Measurements from ENCODE around the gene KRTAP5-3. TPM values are rescaled to one million over a fixed set of nuclear protein-coding genes. Genes with fewer than 3 reads are reported as not detected.
"Not testable (repeated sequence)": the region's sequence is repeated elsewhere in the genome, so short reads cannot be mapped to it uniquely, and the experiment has no call there.

Gene KRTAP5-3
- total RNA-seq, 1 donor from 2014 or later: not detected

DNA sequence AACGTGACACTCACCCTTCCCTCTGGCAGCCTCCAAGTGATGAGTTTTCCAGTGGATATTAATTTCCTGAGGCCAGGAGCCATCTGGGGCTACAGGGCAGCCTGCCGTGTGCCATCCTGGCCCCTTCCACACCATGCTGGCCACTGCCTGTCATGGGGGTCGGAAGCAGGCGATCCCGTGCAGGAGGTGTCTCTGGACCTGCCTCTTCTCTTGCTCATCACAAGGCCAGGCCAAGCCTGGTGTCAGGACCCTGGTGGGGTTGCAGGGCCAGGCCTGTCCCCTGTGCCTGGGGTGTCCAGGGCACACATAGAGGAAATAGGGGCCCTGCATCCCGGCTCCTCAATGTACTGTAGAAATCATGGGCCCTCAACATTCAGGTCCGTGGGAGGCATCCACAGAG is 3.6 kb downstream of the KRTAP5-3 start:
- Mint-ChIP-seq H3K4me1 (ENCODE audit: unreplicated experiment) (no peaks in the 10 kb centered on the region), H3K27ac (ENCODE audit: unreplicated experiment) (no peak overlapping the region), H3K4me3 (ENCODE audit: unreplicated experiment) (no peak overlapping the region), H3K36me3 (ENCODE audit: unreplicated experiment) (no peaks in the 10 kb centered on the region), H3K9me3 (ENCODE audit: unreplicated experiment) (no peaks in the 10 kb centered on the region), H3K27me3 (ENCODE audit: unreplicated experiment) (peaks cover 63% of the 10 kb centered on the region)
- no peak for DNase-seq (ENCODE audit: extremely low spot score, unreplicated experiment)
- TF ChIP-seq, protein P1, sequence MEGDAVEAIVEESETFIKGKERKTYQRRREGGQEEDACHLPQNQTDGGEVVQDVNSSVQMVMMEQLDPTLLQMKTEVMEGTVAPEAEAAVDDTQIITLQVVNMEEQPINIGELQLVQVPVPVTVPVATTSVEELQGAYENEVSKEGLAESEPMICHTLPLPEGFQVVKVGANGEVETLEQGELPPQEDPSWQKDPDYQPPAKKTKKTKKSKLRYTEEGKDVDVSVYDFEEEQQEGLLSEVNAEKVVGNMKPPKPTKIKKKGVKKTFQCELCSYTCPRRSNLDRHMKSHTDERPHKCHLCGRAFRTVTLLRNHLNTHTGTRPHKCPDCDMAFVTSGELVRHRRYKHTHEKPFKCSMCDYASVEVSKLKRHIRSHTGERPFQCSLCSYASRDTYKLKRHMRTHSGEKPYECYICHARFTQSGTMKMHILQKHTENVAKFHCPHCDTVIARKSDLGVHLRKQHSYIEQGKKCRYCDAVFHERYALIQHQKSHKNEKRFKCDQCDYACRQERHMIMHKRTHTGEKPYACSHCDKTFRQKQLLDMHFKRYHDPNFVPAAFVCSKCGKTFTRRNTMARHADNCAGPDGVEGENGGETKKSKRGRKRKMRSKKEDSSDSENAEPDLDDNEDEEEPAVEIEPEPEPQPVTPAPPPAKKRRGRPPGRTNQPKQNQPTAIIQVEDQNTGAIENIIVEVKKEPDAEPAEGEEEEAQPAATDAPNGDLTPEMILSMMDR (IDR thresholded peaks at IDR 0.05): no peak

DNA sequence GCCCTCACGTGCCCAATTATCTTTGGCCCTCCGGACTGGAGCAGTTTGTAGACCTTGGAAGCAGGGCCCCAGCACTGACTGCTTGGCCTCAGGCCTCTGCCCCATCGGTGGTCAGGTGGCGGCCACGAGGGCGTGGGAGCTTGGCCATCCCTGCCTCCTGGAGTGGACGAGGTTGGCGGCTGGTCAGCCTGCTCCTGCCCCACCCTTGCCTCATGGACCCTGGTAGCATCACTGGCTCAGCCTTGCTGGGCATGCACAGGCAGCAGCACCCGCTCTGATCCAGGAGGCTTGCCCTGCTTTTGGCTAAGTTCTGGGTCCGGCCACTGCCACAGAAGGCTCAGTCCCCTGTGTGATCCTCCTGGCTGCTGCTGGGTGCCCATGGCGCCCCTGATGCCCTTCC is 4.1 kb downstream of the KRTAP5-3 start:
- Mint-ChIP-seq H3K27me3 (ENCODE audit: unreplicated experiment) (peaks cover 68% of the 10 kb centered on the region), H3K4me3 (ENCODE audit: unreplicated experiment) (no peak overlapping the region), H3K4me1 (ENCODE audit: unreplicated experiment) (no peaks in the 10 kb centered on the region), H3K27ac (ENCODE audit: unreplicated experiment) (no peak overlapping the region), H3K36me3 (ENCODE audit: unreplicated experiment) (no peaks in the 10 kb centered on the region), H3K9me3 (ENCODE audit: unreplicated experiment) (no peaks in the 10 kb centered on the region)
- DNase-seq (ENCODE audit: extremely low spot score, unreplicated experiment): no peak
- TF ChIP-seq, protein P1 (IDR thresholded peaks at IDR 0.05): no peak

DNA sequence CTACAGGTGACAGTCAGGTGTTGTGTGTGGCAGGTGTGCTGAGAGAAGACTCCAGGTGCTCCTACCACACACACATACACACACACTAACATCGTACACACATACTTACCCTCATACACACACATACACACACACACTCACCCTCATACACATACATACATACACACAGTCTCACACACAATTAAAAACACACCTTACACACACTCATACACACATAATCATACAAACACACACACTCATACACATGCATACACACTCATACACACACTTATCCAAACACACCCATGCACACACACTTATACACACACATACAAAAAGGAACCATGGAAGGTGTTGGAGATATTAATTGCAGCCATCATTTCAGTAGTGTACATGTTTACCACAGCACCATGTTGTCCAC is 4.6 kb downstream of the KRTAP5-3 start:
- TF ChIP-seq, protein P1 (IDR thresholded peaks at IDR 0.05): no peak
- Mint-ChIP-seq H3K27ac (ENCODE audit: unreplicated experiment) (no peak overlapping the region), H3K9me3 (ENCODE audit: unreplicated experiment) (no peaks in the 10 kb centered on the region), H3K4me1 (ENCODE audit: unreplicated experiment) (no peaks in the 10 kb centered on the region), H3K36me3 (ENCODE audit: unreplicated experiment) (no peaks in the 10 kb centered on the region), H3K4me3 (ENCODE audit: unreplicated experiment) (no peak overlapping the region), H3K27me3 (ENCODE audit: unreplicated experiment) (peaks cover 71% of the 10 kb centered on the region)
- DNase-seq (ENCODE audit: extremely low spot score, unreplicated experiment): no peak

DNA sequence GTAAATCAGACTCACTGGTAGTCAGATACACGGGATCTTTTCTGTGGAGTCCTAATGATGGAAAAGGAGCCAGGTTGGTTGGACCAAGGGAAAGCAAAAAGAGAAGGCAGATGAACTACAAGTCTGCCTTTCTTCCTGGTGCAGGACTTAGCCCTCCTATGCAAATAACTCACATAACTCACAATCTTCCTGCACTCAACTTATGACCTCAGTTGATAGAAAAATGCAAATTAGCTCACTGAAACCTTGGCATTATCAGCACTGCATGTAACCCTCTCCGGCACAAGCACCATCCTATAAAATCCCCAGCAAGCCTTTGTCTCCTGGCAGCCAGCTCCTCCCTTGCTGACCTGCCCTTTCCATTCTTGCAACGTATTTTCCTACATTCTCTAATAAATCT is 6.6 kb downstream of the KRTAP5-3 start:
- not testable (repeated sequence) for H3K36me3 Mint-ChIP-seq (ENCODE audit: unreplicated experiment); H3K27ac Mint-ChIP-seq (ENCODE audit: unreplicated experiment); H3K4me3 Mint-ChIP-seq (ENCODE audit: unreplicated experiment); H3K9me3 Mint-ChIP-seq (ENCODE audit: unreplicated experiment); DNase-seq (ENCODE audit: extremely low spot score, unreplicated experiment); H3K4me1 Mint-ChIP-seq (ENCODE audit: unreplicated experiment)
- H3K27me3 Mint-ChIP-seq (ENCODE audit: unreplicated experiment): peaks cover 71% of the 10 kb centered on the region

DNA sequence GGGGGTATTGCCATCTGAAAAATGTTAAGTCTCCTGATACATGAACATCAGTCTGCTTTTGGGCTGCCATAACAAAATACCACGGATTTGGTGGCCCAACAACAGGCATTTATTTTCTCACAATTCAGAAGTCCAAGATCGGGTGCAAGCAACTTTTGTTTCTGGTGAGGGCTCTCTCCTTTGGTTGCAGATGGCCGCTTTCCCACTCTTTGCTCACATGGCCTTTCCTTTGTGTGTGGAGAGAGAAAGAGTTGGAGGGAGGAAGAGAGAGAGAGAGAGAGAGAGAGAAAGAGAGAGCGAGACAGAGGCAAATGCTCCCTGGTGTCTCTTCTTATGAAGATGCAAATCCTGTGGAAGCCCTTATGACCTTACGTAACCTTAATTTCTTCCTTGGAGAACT is 7.6 kb downstream of the KRTAP5-3 start:
- Mint-ChIP-seq H3K36me3 (ENCODE audit: unreplicated experiment) (no peaks in the 10 kb centered on the region), H3K4me1 (ENCODE audit: unreplicated experiment) (no peaks in the 10 kb centered on the region), H3K27ac (ENCODE audit: unreplicated experiment) (no peak overlapping the region), H3K9me3 (ENCODE audit: unreplicated experiment) (no peaks in the 10 kb centered on the region), H3K4me3 (ENCODE audit: unreplicated experiment) (no peak overlapping the region), H3K27me3 (ENCODE audit: unreplicated experiment) (peaks cover 72% of the 10 kb centered on the region)
- TF ChIP-seq, protein P1 (IDR thresholded peaks at IDR 0.05): no peak
- DNase-seq (ENCODE audit: extremely low spot score, unreplicated experiment): no peak

DNA sequence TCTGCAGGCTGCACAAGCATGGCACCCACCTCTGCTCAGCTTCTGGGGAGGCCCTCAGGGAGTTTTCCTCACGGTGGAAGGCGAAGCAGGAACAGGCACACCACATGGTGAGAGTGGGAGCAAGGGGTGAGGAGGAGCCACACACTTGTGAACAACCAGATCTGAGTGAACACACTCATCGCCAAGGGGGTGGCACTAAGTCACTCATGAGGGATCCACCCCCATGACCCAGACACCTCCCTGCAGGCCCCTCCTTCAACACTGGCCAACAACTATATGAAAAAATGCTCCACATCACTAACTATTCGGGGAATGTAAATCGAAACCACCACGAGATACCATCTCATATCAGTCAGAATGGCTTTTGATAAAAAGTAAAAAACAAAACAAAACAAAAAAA is 9.4 kb downstream of the KRTAP5-3 start:
- Mint-ChIP-seq H3K9me3 (ENCODE audit: unreplicated experiment) (no peaks in the 10 kb centered on the region), H3K27me3 (ENCODE audit: unreplicated experiment) (peaks cover 87% of the 10 kb centered on the region), H3K4me3 (ENCODE audit: unreplicated experiment) (no peak overlapping the region), H3K36me3 (ENCODE audit: unreplicated experiment) (no peaks in the 10 kb centered on the region), H3K27ac (ENCODE audit: unreplicated experiment) (no peak overlapping the region), H3K4me1 (ENCODE audit: unreplicated experiment) (no peaks in the 10 kb centered on the region)
- TF ChIP-seq, protein P1 (IDR thresholded peaks at IDR 0.05): no peak
- no peak for DNase-seq (ENCODE audit: extremely low spot score, unreplicated experiment)

DNA sequence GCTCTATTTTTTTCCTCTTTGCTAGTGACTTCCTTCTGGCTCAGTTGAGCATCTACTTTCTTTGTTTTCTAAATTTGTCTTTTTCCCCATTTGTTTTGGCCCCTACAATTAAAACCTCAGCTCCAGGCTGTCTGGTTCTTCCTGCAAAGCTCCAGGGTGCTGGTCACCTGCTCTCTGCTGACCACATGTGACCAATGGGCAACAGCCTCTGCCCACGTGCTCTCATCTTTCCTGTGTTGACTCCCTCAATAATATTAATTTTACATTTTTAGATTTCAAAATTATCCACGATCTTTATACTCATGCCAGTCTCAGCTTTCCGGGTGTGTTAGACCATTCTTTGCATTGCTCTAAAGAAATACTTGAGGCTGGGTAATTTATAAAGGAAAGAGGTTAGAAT is 9.9 kb downstream of the KRTAP5-3 start:
- not testable (repeated sequence) for H3K9me3 Mint-ChIP-seq (ENCODE audit: unreplicated experiment); H3K4me1 Mint-ChIP-seq (ENCODE audit: unreplicated experiment); H3K4me3 Mint-ChIP-seq (ENCODE audit: unreplicated experiment); H3K27ac Mint-ChIP-seq (ENCODE audit: unreplicated experiment); DNase-seq (ENCODE audit: extremely low spot score, unreplicated experiment); H3K36me3 Mint-ChIP-seq (ENCODE audit: unreplicated experiment)
- peaks cover 88% of the 10 kb centered on the region for H3K27me3 Mint-ChIP-seq (ENCODE audit: unreplicated experiment)

Measured in osteocyte (in vitro differentiated cells).